Measurements from ENCODE around the gene PNKP. TPM values are rescaled to one million over a fixed set of nuclear protein-coding genes. Genes with fewer than 3 reads are reported as not detected.
A peak's percentile ranks its signal among the peaks of the same experiment; 100 is the strongest.

Gene PNKP
- total and polyA plus RNA-seq, 10 of the 15 experiments (the other 5 are each of a cell fraction or from before 2014, with no cell fraction given) = 2.9 to 82.3 (median 33.2) TPM

DNA sequence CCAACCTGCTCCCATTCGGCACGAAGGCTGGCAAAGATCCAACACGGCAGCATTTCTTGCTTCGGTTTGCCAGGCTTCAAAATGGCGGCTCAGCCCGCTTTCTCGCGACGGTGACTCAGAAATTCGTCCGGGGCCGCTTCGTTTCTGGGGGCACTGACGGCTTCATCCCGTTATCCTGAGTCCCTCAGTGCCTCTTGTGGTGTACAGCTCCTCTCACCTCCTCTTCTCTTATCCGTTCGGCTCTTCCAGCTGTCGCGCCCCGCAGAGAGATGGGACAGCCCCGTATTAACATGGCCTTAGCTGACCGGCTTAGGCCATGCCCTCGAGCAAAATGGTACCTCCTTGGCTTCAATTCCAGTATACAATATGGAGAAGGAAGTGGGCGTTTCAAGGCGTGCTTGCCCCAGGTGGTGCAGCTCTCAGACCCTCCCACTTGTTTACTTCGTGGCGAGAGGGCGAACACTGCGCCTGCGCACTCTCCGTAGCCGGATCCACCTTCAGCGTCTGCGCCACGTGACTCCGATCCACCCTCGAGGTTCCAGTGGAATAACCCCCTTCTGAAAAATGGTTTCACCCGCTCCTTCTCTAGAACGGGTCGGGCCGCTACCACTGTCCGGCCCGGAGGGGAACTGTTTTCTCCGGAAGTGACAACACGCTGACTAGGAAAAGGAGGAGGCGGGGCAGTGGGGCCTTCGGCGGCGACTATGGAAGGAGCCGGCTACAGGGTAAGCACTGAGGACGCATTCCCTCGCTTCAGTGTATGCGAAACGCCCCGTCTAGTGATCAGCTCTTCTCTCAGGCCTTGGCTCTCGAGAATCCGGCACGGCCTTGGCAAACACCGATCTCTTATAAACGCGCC, 9.9 kb upstream of the PNKP start, which contains the start of the genes AKT1S1 and TBC1D17 (continued):
- TF ChIP-seq POLR2AphosphoS2 (IDR thresholded peaks at IDR 0.05; ENCODE audit: low read depth, low read length) (no peak), NR2C1 (IDR thresholded peaks at IDR 0.05) (peak; percentile 84), EGR1 (IDR thresholded peaks at IDR 0.05; ENCODE audit: borderline replicate concordance in 1 of 2, low read depth in 2 of 2, low read length in 2 of 2) (0 out of 3 replicates have a peak, but pooled peaks of 1 of the 2 experiments have one; percentile 35), TCF7 (IDR thresholded peaks at IDR 0.05; ENCODE audit: borderline replicate concordance) (no peak), CEBPB (IDR thresholded peaks at IDR 0.05; ENCODE audit: borderline replicate concordance in 1 of 2, low read depth in 2 of 2, low read length in 2 of 2) (no peak), SIX5 (IDR thresholded peaks at IDR 0.05; ENCODE audit: low read depth, low read length, severe bottlenecking) (peak; percentile 45), TAF1 (IDR thresholded peaks at IDR 0.05; ENCODE audit: borderline replicate concordance, low read depth, low read length) (peak; percentile 37; the same call in 1 of the 2 replicates)
- TF ChIP-seq, protein P1, sequence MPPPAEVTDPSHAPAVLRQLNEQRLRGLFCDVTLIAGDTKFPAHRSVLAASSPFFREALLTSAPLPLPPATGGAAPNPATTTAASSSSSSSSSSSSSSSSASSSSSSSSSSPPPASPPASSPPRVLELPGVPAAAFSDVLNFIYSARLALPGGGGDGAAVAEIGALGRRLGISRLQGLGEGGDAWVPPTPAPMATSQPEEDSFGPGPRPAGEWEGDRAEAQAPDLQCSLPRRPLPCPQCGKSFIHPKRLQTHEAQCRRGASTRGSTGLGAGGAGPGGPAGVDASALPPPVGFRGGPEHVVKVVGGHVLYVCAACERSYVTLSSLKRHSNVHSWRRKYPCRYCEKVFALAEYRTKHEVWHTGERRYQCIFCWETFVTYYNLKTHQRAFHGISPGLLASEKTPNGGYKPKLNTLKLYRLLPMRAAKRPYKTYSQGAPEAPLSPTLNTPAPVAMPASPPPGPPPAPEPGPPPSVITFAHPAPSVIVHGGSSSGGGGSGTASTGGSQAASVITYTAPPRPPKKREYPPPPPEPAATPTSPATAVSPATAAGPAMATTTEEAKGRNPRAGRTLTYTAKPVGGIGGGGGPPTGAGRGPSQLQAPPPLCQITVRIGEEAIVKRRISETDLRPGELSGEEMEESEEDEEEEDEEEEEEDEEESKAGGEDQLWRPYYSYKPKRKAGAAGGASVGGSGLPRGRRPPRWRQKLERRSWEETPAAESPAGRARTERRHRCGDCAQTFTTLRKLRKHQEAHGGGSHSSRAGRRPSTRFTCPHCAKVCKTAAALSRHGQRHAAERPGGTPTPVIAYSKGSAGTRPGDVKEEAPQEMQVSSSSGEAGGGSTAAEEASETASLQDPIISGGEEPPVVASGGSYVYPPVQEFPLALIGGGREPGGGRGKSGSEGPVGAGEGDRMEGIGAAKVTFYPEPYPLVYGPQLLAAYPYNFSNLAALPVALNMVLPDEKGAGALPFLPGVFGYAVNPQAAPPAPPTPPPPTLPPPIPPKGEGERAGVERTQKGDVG (CRISPR knock-in tag; IDR thresholded peaks at IDR 0.05) = no peak
- TF ChIP-seq, protein P2, sequence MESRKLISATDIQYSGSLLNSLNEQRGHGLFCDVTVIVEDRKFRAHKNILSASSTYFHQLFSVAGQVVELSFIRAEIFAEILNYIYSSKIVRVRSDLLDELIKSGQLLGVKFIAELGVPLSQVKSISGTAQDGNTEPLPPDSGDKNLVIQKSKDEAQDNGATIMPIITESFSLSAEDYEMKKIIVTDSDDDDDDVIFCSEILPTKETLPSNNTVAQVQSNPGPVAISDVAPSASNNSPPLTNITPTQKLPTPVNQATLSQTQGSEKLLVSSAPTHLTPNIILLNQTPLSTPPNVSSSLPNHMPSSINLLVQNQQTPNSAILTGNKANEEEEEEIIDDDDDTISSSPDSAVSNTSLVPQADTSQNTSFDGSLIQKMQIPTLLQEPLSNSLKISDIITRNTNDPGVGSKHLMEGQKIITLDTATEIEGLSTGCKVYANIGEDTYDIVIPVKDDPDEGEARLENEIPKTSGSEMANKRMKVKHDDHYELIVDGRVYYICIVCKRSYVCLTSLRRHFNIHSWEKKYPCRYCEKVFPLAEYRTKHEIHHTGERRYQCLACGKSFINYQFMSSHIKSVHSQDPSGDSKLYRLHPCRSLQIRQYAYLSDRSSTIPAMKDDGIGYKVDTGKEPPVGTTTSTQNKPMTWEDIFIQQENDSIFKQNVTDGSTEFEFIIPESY (IDR thresholded peaks at IDR 0.05) = no peak
- TF ChIP-seq, protein P3, sequence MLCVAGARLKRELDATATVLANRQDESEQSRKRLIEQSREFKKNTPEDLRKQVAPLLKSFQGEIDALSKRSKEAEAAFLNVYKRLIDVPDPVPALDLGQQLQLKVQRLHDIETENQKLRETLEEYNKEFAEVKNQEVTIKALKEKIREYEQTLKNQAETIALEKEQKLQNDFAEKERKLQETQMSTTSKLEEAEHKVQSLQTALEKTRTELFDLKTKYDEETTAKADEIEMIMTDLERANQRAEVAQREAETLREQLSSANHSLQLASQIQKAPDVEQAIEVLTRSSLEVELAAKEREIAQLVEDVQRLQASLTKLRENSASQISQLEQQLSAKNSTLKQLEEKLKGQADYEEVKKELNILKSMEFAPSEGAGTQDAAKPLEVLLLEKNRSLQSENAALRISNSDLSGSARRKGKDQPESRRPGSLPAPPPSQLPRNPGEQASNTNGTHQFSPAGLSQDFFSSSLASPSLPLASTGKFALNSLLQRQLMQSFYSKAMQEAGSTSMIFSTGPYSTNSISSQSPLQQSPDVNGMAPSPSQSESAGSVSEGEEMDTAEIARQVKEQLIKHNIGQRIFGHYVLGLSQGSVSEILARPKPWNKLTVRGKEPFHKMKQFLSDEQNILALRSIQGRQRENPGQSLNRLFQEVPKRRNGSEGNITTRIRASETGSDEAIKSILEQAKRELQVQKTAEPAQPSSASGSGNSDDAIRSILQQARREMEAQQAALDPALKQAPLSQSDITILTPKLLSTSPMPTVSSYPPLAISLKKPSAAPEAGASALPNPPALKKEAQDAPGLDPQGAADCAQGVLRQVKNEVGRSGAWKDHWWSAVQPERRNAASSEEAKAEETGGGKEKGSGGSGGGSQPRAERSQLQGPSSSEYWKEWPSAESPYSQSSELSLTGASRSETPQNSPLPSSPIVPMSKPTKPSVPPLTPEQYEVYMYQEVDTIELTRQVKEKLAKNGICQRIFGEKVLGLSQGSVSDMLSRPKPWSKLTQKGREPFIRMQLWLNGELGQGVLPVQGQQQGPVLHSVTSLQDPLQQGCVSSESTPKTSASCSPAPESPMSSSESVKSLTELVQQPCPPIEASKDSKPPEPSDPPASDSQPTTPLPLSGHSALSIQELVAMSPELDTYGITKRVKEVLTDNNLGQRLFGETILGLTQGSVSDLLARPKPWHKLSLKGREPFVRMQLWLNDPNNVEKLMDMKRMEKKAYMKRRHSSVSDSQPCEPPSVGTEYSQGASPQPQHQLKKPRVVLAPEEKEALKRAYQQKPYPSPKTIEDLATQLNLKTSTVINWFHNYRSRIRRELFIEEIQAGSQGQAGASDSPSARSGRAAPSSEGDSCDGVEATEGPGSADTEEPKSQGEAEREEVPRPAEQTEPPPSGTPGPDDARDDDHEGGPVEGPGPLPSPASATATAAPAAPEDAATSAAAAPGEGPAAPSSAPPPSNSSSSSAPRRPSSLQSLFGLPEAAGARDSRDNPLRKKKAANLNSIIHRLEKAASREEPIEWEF (IDR thresholded peaks at IDR 0.05; ENCODE audit: insufficient replicate concordance, low read depth, low read length) = no peak
- TF ChIP-seq, protein P4, sequence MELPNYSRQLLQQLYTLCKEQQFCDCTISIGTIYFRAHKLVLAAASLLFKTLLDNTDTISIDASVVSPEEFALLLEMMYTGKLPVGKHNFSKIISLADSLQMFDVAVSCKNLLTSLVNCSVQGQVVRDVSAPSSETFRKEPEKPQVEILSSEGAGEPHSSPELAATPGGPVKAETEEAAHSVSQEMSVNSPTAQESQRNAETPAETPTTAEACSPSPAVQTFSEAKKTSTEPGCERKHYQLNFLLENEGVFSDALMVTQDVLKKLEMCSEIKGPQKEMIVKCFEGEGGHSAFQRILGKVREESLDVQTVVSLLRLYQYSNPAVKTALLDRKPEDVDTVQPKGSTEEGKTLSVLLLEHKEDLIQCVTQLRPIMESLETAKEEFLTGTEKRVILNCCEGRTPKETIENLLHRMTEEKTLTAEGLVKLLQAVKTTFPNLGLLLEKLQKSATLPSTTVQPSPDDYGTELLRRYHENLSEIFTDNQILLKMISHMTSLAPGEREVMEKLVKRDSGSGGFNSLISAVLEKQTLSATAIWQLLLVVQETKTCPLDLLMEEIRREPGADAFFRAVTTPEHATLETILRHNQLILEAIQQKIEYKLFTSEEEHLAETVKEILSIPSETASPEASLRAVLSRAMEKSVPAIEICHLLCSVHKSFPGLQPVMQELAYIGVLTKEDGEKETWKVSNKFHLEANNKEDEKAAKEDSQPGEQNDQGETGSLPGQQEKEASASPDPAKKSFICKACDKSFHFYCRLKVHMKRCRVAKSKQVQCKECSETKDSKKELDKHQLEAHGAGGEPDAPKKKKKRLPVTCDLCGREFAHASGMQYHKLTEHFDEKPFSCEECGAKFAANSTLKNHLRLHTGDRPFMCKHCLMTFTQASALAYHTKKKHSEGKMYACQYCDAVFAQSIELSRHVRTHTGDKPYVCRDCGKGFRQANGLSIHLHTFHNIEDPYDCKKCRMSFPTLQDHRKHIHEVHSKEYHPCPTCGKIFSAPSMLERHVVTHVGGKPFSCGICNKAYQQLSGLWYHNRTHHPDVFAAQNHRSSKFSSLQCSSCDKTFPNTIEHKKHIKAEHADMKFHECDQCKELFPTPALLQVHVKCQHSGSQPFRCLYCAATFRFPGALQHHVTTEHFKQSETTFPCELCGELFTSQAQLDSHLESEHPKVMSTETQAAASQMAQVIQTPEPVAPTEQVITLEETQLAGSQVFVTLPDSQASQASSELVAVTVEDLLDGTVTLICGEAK (IDR thresholded peaks at IDR 0.05; ENCODE audit: borderline replicate concordance) = peak; percentile 91
